Measurements from ENCODE around the gene TEX54.
"Not testable (repeated sequence)": the region's sequence is repeated elsewhere in the genome, so short reads cannot be mapped to it uniquely, and the experiment has no call there.

The TEX54 gene

DNA sequence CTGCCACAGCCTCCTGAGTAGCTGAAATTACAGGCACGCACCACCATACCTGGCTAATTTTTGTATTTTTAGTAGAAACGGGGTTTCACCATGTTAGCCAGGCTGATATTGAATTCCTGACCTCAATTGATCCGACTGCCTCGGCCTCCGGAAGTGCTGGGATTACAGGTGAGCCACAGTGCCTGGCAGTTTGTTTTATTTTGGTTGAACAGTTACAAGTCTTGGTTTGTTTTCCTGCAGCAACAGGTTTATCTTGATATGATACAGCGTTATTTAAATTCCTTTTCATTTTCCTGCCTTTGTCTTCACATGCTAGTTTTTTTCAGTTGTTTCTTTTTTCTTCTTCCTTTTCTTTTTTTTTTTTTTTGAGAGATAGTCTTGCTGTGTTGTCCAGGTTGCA, 44.1 kb upstream of the TEX54 start:
- FAIRE-seq (no peak), DNase-seq (ENCODE audit: insufficient read length, low spot score) (no peak)
- TF ChIP-seq, protein P1, sequence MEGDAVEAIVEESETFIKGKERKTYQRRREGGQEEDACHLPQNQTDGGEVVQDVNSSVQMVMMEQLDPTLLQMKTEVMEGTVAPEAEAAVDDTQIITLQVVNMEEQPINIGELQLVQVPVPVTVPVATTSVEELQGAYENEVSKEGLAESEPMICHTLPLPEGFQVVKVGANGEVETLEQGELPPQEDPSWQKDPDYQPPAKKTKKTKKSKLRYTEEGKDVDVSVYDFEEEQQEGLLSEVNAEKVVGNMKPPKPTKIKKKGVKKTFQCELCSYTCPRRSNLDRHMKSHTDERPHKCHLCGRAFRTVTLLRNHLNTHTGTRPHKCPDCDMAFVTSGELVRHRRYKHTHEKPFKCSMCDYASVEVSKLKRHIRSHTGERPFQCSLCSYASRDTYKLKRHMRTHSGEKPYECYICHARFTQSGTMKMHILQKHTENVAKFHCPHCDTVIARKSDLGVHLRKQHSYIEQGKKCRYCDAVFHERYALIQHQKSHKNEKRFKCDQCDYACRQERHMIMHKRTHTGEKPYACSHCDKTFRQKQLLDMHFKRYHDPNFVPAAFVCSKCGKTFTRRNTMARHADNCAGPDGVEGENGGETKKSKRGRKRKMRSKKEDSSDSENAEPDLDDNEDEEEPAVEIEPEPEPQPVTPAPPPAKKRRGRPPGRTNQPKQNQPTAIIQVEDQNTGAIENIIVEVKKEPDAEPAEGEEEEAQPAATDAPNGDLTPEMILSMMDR (IDR thresholded peaks at IDR 0.05; ENCODE audit: insufficient read depth, missing control alignments): no peak

DNA sequence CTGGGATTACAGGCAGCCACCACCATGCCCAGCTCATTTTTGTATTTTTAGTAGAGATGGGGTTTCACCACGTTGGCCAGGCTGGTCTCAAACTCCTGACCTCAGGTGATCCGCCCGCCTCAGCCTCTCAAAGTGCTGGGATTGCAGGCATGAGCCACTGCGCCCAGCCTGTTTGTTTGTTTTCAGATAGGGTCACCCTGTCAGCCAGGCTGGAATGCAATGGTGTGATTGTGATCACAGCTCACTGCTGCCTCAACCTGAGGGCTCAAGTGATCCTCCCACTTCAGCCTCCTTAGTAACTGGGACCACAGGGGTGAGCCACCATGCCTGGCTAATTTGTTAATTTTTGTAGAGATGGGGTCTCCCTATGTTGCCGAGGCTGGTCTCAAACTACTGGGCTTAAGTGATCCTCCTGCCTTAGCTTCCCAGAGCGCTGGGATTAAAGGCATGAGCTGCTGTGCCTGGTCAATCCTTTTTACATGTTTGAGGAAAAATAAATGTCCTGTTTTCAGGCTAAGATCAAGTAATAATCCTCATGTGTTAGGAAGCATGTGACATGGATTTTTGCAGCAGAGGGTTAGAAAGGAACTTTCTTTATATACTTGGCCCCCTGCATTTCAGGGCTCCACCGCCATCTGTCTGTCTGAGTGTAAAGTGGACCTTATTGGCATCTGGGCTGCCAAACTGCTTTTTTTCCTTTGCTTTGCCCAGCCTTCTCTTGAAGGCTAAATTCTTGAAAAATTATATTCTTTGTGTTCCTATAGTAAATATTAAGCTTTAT, 43.2 kb upstream of the TEX54 start:
- TF ChIP-seq, protein P1 (IDR thresholded peaks at IDR 0.05; ENCODE audit: insufficient read depth, missing control alignments): peak; percentile 32
- FAIRE-seq (no peak), DNase-seq (ENCODE audit: insufficient read length, low spot score) (no peak)

DNA sequence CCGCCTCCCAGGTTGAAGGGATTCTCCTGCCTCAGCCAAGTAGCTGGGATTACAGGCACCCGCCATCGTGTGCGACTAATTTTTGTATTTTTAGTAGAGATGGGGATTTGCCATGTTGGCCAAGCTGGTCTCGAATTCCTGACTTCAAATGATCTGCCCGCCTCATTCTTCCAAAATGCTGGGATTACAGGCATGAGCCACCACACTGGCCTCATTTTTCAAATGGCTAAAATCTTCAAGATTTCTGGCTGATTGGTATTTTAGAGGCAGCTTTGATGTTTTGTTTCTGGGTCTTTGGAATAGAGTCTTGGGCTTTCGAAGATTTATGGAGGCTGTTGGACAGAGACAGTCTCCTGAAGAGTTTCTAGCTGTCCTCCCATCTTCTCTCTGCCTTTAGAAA, 42.2 kb upstream of the TEX54 start:
- FAIRE-seq: no peak
- TF ChIP-seq, protein P1 (IDR thresholded peaks at IDR 0.05; ENCODE audit: insufficient read depth, missing control alignments): no peak
- DNase-seq (ENCODE audit: insufficient read length, low spot score): no peak

DNA sequence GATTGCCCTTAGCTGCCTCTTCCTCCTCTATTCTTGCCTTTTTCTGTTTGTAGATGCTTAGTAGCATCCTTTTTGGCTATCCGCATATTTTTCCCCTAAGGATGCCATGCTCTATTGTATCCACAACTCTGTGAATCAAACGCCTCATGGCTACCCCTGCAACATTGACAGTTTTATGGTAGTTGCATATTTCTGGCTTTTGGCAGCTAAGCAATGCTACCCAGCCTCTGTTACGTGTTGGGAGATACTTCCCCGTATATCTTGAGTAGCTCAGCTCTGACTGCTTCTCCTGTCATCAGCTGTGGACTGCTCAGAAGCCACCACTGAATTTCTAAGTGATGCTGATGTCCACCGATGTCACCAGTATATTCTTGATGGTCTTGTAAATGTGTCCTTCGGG, 33.0 kb upstream of the TEX54 start:
- TF ChIP-seq, protein P1 (IDR thresholded peaks at IDR 0.05; ENCODE audit: insufficient read depth, missing control alignments): no peak
- DNase-seq (ENCODE audit: insufficient read length, low spot score) (no peak), FAIRE-seq (no peak)

DNA sequence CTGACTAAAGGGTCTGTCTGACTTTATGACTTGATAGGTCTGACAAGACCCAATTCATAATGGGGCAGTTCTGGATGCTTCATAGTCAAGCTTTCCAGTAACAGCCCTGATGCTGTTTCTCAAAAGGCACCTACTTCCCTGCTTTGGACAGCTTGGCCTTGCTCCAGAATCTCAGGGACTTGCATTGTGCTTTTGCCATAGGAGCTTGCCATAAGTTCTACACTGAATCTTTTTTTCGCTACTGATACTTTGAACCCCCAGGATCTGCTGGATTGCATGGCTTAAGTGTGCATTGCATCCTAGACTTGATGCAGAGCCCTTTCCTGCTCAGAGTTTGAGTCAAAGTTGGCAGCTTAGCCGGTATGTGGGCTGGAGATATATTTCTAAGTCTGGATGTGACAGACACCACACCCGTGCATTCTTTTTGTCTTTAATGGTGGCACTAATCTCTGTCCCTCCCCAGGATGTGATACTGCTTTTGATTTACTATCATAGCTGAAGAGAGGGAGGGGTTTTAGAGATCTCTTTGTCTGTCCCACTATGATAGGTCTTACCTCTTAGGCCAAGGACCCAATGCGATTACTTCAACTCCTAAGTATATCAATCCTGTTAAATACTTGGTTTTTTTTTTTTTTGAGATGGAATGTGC, 31.2 kb upstream of the TEX54 start:
- TF ChIP-seq, protein P1 (IDR thresholded peaks at IDR 0.05; ENCODE audit: insufficient read depth, missing control alignments): no peak
- FAIRE-seq: no peak
- DNase-seq (ENCODE audit: insufficient read length, low spot score): no peak

DNA sequence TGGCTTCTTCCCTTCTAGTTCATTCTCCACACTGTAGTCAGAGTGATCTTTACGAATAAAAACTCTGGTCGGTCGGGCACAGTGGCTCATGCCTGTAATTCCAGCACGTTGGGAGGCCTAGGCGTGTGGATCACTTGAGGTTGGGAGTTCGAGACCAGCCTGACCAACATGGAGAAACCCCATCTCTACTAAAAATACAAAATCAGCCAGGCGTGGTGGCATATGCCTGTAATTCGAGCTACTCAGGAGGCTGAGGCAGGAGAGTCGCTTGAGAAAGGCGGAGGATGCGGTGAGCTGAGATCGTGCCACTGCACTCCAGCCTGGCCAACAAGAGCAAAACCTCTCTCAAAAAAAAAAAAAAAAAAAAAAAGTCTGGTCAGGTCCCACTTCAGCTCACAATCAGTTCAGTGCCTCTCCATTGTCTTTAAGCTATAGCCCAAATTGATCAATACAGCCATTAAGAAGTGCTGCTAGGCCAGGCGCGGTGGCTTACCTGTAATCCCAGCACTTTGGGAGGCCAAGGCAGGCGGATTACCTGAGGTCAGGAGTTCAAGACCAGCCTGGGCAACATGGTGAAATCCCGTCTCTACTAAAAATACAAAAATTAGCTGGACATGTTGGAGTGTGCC, 29.0 kb upstream of the TEX54 start:
- not testable (repeated sequence) for DNase-seq (ENCODE audit: insufficient read length, low spot score); FAIRE-seq

DNA sequence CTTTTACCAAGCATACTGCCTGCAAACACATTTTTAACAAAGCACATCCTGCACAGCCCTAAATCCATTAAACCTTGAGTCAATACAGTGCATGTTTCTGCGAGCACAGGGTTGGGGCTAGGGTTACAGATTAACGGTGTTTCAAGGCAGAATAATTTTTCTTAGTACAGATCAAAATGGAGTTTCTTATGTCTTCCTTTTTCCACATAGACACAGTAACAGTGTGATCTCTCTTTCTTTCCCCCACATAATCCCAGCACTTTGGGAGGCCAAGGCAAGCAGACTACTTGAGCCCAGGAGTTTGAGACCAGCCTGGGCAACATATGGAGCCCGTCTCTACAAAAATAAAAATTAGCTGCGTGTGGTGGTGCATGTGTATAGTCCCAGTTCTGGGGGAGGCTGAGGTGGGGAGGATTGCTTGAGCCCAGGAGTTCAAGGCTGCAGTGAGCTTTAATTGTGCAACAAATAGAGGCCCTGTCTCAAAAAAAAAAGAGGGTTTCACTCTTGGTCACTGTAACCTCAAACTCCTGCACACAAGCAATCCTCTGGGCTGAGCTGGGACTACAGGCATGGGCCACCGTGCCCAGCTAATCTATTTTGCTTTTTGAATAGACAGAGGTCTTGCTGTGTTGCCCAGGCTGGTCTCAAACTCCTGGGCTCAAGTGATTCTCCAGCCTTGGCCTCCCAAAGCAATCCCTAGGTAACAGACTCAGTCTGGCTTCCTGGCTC, 28.4 kb upstream of the TEX54 start:
- FAIRE-seq (no peak), DNase-seq (ENCODE audit: insufficient read length, low spot score) (no peak)
- TF ChIP-seq, protein P1 (IDR thresholded peaks at IDR 0.05; ENCODE audit: insufficient read depth, missing control alignments): no peak

DNA sequence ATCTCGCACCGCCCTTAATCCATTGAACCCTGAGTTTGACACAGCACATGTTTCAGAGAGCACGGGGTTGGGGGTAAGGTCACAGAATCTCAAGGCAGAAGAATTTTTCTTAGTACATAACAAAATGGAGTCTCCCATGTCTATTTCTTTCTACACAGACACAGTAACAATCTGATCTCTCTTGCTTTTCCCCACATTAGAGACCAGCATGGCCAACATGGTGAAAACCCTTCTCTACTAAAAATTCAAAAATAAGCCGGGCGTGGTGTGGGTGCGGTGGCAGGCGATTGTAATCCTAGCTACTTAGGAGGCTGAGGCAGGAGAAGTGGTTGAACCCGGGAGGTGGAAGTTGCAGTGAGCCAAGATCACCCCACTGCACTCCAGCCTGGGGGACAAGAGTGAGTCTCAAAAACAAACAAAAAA, 26.7 kb upstream of the TEX54 start:
- FAIRE-seq; DNase-seq (ENCODE audit: insufficient read length, low spot score): not testable (repeated sequence)
